T-helper 2 cell (primary cell): ENCODE data around the gene FGF8.

Experiments used
- DNase-seq, 5 experiments: peaks; one replicate each; pipeline versions ENCODE4 v3.0.0 to v3.0.0-alpha.2; 2012 to 2022

The FGF8 gene

DNA sequence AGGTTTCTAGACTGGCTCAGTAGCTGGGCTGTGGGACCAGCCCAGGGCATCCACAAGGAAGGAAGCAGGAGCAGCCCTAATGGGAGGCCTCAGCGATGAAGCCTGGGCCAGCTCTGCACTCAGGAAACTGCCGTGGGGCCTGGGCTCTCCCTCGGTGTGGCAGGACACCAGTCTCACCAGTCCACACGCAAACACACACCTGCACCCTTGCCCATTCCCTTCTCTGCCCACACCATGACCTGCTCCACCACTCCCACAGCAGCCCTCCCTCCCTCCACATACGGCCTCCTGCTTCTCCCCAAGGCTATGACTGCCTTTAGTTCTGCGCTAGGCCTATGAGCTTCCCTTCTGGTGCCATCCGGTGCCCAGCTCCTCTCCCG, 7.1 kb downstream of the FGF8 start:
- no peak for DNase-seq

DNA sequence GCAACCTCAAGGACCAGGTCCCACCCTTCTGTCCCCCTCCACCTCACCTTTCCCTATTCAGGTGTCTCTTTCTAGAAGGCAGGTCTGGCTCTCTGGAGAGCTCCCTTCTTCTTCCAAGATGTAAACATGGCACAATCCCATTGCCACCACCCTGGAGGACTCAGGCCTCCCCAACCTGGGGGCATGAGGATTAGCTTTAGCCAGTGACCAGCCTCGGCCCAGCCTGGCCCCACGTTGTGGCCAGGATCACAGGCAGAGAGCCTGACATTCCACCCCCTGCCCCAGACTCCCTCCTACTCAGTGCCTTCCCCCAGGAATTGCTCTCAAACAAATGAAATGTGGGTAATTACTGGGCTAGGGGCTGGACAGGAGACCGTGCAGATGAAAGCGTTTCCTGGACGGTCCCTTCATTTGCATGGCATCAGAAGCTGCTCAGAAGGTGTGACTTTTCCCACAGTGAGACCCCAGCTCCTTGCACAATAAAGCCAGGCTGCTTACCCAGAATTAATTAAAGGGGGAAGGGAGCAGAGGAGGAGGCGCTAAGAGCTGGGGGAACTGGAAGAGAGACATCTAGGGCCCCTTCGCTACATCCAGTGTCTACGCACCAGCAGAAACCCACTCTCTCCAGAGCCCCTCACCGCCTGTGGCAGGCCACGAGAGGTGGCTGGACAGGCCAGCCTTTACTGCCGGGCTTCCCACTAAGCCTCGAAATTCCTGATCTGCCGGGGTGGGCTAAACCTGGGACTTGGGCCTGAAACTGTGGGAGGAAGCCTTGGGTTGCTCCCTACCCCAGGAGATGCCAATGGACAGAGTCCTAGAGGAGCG, 7.7 kb downstream of the FGF8 start:
- no peak for DNase-seq

DNA sequence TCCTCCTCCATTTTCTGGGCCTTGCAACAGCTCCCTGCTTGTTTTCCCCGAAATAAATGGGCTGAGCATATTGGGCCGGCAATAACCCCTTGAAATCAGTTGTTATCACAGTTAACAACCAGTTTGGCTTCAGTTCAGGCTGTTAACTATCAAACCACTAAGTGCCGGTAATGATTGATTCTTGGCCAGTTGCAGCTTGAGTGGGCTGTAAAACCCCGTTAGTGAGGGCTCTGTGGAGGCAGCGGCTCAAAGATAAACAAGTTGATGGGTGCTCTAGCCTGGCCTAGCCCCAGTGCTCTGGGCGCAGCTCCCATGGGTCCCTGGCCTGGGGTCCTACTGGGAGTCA, 8.3 kb downstream of the FGF8 start:
- DNase-seq = no peak

DNA sequence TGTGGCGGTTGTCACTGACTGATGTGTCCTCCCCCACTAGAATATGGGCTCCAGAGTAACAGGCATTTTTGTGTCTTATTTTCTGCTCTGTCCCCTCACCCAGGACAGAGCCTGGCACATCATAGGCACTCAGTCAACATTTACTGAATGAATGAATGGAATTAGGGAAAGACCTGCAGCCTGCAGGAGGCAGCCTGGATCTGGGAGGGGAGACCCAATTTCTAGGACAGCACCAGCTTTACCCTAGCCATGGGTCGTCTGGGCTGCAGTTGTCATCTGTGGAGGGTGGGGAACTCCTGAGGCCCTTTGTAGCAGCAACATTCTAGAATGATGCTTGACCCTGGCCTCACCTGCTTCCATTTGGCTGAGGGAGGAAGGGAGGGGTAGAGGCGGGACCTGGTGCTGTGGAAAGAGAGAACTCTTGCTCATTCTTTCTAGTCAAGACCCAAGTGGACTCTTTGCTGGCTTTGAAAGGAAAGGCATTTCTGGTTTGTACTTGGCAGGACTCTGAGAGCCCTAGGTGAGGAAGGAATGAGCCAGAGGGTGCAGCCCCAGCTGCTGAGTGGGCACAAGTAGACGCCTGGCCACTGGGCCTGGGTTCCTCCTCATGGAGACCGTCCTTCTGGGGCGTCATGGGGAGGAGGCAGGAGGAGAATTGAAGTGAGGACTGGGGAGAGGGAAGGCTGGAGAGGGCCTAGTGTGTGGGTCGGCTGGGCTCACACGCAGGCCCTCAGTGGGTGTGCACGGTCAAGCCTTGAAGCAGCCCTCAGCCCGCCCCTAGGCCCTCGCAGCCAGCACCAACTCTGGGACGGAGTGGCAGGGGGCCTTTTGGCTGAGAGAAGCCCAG, 8.9 kb downstream of the FGF8 start:
- no peak for DNase-seq

DNA sequence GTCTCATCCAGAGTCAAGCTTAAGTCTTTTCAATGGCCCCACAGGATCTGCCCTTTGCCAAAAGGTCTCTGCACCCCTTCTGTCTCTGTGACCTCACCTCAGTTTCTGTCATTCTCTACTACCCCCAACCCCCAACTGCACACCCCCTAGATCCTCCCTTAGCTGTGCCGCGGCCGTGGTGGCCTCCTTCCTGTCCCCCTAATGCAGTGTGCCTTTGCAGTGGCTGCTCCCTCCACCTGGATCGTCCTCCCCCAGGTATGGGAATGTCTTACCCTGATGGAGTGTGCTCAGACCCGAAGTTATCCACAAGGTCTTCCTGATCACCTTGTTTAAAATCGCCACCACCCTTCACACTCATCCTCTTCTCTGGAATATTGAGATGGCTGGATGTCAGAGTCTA, 9.6 kb downstream of the FGF8 start:
- no peak for DNase-seq

DNA sequence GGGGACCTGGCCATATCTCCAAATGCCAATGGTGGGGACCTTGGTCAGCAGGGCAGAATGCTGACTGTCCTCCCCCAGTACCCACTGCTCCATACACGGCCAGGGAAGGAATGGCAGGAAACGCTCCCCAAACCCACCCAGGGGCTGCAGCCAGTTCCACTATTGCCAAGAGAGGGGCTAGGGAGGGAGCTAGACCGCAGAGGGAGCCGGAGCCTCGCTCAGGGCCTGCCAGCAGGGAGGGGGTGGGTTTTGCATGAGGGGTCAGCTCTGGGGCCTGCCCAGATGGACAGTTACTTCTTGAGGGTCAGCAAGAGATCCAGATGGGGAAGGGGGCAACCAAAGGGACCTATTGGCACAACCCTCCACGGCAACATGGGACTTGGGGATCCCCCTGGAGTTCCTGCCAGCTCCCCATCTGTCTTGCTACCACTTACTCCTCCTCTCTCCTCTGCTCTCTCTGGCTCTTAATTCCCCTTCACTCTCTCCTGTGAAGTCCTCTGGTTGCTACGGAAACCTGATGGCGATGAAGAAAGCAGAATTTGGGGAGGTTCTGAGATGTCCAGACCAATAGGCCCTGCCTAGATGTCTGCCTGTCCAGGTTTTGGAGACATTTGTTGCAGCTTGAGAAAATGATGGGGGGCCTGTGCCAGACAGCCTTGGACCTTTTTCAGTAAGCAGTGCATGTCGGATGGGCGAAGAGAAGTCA, 12.6 kb downstream of the FGF8 start:
- DNase-seq = no peak

DNA sequence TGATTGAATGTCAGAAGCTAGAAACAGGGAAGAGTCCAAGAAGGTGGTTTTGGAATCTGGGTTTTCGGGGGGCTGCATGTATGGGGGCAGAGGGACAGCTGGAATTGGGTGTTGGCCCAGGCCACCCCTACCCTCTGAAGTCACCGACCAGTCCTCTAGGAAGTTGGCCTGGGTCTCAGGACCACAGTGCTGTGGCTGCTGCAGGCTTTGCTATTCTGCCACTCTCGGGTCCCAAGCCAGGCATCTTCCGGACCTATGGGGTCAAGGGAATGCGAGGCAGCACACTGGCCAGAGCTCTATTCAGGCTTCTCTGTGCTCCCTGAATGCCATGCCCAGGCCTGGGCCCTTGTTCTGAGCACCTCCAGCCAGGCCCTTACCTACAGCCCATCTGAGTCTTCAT, 13.2 kb downstream of the FGF8 start:
- no peak for DNase-seq

DNA sequence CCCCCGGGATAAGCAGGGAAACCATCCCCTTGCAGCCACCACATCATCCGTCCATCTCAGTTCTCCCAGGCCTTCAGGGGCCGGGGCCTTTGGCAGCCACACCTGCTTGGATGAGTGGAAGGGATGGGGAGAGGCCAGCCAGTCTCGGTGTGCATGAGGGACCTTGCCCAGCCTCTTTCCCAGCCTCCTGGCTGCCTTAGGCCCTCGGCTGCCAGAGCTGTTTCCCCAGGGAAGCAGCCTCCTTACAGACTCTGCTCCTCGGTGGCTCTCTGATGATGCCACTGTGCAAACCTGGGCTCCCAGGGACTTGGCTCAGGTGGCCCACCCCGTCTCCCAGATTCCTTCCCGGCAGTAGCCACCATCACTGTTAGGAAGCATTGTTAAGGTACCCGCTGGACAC, 14.7 kb downstream of the FGF8 start:
- no peak for DNase-seq

DNA sequence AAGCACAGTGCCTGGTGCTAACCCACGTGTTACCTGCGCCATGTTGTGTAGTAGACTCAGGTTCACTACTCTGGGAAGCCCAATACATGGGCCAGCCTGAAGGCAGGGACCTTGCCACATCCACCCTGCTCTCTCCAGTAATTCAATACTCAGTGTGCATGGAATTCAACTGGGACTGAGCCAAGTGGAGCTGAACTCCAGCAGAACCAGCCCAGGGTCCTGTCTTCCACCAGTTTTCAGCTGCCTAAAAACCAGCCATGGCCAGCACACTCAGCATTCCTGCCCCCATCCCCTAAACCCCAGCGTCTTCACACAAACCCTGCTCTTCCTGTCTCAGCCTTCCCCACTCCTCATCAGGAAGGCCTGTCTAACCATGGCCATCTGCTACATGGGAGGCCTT, 15.4 kb downstream of the FGF8 start:
- no peak for DNase-seq

DNA sequence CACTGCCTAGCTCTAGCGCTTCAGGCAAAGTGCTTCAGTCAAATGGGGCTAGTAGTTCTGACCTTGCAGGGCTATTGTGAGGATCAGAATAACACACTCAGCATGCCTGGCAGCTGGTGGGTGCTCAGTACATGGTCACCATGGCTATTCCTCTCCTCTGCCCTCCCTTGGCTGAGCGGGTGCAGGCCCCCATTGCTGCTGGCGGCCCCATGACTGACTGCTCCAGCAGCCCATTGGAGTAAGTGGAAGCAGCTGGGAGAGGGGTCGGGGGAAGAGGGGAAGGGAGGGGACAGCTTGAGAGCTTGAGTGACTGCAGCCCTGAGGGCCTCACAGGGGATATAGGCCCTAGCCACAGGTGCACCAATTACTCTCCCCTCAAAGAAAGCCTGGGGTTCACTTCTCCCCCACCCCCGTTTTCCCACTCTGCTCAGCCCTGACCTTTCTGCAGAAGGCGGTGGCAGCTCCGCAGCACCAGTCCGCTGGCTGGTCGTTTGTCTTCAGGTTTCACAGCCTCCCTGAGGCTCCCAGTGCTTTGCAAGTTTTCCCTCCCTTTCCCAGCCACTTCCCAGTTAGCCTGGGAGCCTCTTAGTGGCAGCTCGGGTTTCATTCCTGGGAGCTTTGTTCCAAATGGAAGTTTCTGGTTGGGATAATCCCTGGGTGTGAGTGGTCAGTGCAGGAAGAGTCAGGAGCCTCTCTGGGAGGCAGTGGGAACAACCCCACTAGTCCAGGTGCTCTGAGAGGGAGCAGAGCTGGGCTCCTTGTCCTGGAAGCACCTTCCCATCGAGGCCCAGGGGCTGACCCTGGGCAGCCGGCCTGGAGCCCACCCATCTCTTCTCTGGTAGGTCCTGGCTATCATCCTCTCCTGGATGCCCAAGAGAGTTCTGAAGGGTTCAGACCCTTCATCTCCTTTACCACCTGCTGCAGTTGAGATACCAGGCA, 16.3 kb downstream of the FGF8 start:
- DNase-seq = no peak

DNA sequence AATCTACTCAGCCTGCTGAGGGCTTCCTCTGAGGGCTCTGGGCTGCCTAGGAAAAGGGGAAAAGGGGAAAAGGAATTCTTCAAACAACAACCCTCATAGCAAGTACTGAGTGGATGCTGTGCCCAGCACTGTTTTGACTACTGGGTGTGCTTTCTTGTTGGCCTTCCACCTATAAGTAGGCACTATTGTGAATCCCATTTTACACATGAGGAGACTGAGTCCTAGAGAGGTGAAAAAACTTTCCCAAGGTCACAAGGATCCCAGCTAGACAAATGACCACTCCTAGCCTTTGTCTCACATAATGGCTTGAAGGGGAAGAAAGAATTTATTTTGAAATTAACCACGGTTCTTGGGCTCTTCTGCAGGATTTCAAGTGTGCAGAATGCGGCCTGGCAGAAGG, 17.1 kb downstream of the FGF8 start:
- no peak for DNase-seq

DNA sequence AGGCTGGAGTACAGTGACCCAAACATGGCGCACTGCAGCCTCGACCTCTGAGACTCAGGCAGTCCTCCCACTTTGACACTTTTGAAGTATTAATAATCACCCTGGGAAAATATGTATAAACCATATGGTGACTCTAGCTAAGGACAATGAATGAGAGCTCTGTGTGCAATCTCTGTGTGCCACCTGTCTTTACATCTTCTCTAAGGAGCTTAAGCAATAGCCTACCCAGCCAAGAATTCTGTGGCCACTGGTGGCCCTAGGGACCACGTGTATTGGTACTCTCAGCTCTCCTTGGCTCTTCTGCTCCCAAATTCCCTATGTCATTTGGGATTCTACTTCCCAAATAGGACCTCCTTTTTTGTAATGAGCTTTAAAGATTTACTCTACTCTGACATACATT, 23.7 kb downstream of the FGF8 start:
- DNase-seq = no peak

DNA sequence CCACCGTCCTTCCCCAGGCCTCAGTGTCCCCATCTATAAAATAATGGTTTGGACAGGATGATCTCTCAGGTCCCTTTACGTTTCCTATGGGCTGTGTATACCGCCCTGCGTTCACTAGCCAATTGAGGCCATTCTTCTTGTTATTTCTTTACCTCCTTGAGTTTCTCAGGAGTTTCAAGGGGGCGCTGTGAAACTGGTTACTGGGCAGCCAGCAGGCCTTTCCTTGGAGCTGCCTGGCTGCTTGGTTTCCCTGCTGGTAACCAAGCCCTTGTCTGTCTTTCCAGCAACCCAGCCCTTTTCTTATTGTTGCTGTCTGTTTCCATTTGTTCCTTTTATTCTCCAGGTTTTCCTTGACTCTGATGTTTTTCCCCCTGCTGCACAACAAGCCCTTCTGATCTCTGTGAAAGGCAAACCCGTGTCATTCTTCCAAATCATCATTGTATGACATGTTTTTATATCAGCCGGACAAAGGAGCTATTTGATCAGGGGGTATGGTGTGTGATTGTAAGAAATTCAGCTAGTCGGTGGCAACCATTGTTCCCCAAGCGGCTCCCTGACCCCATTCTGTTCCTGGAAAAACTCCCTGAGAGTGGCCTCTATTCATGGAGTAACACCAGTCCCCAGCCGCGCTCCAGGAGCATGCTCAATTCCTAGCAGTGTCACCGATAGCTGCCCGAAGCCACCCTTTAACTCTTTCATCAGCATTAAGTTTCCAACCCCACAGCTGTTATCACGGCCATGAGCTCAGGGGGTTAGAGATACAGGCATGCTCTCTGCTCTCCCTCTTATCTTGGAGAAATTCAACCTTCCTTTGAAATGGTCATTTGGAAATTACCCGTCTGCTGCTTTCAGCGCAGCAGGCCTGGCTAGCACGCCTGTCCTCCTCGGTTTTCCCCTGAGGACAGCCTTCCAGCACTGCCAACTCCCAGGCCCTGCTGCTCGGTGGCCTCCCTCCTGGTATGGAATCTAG, 26.6 kb downstream of the FGF8 start:
- DNase-seq = no peak

DNA sequence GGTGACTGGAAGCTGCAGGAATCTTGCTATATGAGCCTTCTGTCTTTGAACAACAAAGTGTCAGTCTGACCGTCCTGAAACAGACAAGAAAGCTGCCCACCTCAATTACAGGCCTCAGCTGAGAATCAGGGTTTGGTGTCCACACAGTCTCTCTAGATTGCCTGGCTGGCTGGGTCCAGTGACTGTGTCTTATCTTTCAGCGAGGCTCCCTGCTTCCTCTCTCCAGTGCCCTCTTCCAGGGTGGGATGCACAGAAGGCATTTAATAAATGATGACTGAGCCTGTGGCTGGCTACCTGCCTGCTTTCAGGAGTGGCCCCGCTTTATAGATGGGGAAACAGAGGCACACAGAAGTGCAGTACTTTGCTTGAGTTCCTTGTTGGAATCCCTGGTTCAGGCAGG, 27.4 kb downstream of the FGF8 start:
- no peak for DNase-seq

DNA sequence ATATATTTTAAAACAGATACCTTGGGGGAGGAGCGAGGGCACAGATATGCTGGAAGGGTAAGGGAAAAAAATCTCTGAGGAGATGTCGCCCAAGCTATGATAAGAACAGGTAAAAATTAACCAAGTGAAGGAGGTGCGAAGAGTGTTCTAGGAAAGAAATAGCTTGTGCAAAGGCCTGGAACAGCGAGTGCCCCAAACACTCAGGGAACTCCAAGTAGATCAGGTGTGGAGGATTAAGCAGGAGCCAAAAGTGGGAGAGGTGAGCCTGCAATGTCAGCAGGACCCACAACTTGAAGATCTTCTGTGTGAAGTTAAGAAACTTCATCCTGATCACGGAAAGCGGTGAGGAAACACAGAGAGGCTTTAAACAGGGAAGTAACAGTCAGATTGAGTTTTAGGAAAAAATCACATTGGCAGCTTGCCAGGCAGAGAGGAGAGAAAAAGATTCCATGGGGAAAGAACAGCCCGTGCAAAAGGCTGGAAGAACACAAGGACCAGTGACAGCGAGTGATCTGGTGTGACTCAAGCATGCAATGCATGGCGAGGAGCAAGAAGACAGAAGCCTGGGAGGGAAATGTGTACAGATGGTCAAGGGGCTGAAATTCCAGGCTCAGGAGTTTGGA, 30.7 kb downstream of the FGF8 start:
- no peak for DNase-seq

DNA sequence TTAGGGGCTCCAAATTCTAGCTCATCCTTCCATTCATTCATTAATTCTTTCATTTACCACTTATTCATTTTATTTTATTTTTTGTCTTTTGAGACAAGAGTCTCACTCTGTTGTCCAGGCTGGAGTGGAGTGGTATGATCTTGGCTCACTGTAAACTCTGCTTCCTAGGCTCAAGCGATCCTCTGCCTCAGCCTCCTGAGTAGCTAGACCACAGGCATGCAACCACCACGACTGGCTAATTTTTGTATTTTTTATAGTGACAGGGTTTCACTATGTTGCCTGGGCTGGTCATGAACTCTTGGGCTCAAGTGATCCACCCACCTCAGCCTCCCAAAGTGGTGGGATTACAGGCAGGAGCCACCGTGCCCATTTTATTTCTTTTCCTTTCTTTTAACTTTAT, 31.6 kb downstream of the FGF8 start:
- no peak for DNase-seq

DNA sequence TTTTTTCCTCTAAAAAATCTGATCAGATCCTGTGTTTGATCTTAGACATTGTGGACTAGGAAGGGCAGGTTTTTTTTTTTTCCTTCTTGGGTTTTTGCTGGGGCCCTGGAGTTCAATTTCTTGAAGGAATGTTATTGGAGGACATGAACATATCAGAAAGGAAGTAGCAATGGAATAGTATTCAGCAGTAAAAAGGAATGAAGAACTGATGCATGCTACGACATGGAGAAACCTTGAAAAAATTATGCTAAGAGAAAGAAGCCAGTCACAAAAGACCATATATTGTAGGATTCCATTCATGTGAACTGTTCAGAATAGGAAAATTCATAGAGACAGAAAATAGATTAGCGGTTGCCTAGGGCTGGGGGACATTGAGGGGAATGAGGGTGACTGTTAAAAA, 34.0 kb downstream of the FGF8 start:
- no peak for DNase-seq

DNA sequence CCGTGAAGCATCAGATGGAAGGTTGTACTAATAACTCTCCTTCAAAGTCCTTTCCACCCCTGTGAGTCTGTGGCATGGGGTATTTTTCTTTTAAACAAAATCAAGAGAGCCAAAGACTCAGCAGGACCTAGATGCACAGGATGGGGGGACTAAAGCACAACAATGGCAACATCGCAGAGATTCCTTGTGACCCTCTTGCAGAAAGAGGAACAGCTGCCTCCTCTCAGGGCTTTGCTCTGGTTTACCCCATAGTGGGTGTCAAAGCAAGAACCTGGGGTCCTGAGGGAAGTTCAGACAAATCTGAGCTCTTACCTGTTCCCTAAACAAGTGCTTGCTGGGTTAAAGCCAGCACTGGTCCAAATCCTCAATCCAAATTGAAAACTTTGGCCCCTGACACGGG, 39.2 kb downstream of the FGF8 start:
- no peak for DNase-seq

DNA sequence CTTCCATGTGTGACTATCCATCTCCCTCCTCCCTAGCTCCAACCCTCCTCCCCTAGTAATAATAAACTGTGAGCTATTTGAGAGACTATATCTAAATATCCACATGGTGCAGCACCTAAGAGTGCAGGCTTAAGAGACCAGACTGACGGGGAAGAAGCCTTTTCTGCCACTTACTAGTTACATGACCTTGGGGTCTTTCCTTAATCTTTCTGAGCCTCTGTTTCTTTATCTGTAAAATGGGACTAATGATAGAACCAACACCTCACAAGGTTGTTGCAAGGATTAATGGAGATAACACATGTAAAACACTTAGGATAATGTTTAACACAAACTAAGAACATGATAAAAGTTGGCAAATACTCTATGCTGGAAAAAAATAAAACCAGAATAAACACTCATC, 43.8 kb downstream of the FGF8 start:
- DNase-seq = no peak

DNA sequence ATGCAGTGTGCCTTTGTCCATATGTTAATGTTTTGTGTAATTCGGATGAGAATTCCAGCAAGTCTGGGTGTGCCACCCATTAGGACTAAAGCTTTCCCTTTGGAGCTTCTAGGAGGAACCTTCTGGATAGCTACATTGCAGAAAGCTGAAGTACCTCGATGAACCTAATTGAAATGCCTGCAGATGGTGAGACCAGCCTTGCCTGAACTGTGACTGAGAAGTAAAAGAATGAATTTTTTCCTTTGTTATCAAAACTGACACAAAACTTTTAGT, 49.9 kb downstream of the FGF8 start:
- DNase-seq = no peak
